Measurements from ENCODE around the gene APAF1.

Gene APAF1

GRCh38 chr12:98660521-98660920 lies 15.4 kb downstream of the APAF1 start:
- no peak for DNase-seq

- no peak for DNase-seq
Measured at GRCh38 chr12:98669751-98670150, 24.7 kb downstream of the APAF1 start.

GRCh38 chr12:98671459-98671858 lies 26.4 kb downstream of the APAF1 start:
- no peak for DNase-seq

- DNase-seq, result no peak
Measured at GRCh38 chr12:98674841-98675240, 29.8 kb downstream of the APAF1 start.

DNA sequence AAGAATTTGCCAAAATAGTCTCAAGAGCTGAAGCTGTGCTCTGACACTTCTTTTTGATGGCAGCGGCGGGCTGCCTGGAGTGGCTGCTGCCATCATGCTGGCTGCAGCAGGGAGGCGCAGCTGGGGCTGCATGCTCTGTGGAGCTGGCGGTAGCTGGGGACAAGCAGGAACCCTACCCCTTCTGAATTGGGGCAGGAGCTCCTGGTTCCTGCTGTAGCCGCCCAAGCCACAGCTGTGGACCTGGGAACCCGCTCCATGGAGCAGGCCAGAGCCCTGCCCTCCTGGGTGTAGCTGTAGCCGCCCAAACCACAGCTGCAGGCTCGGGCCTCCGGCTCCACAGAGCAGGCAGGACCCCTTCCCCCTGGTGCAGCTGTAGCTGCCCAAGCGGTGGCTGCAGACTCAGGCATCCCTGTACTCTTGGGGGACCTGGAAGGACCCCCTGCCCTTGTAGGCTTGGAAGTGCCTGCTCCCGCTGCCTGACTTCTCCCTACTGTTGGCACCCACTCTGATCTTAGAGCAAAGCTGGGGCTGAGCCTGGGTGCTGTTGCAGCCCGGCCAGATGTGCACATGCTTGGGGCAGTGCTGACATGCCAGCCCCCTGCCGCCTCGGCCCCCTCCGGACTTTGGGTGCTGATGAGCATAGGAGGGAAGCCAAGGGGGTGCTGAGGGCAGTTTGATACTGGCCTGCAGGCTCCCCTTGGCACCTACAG lies 33.3 kb downstream of the APAF1 start:
- DNase-seq, result no peak

DNA sequence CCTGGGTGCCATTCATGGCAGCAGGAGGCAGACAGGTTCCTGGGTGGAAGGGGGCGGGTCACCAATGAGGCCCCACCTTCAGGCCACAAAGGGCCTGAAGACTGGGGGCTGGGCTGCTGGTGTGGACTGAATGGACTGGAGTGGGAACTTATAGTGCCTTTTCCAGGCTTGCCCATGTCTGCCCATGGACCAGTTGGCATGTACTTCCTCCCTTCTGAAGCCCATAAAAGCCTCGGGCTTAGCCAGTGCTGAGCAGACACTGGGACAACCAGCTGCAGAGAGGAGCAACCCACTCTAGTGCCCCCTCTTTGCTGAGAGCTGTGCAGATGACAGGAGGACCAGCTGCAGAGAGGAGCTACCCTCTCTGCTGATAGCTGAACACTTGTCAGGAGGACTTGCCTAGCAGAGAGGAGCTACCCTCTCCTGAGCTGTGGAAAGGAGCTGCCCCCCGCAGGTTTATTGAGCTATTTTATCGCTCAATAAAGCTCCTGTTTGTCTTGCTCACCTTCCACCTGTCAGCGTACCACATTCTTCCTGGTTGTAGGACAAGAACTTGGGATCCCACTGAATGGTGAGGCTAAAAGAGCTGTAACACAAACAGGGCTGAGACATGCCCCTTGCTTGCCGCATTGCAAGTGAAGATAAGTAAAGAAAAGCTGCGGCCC lies 34.0 kb downstream of the APAF1 start:
- DNase-seq, result no peak

DNA sequence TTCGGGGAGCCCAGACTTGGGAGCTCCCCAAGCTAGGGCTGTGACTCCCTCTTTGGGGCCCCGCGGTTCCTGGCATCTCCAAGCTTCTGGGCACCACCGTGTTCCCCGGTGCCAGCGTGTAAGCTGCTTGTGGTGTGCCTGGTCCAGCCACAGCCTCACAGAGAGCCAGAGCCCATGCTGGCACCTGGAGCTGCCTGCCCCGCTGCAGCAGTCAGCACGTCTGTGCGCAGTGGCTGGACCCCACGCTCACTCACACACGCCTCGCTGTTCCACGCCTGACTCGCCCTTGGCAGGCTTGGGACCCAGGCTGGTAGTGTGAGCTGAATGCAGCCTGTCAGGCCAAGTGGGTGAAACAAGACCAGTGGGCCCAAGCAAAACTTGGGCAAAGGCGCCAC lies 34.5 kb downstream of the APAF1 start:
- DNase-seq, result no peak

GRCh38 chr12:98684199-98684598 lies 39.1 kb downstream of the APAF1 start:
- no peak for DNase-seq

DNA sequence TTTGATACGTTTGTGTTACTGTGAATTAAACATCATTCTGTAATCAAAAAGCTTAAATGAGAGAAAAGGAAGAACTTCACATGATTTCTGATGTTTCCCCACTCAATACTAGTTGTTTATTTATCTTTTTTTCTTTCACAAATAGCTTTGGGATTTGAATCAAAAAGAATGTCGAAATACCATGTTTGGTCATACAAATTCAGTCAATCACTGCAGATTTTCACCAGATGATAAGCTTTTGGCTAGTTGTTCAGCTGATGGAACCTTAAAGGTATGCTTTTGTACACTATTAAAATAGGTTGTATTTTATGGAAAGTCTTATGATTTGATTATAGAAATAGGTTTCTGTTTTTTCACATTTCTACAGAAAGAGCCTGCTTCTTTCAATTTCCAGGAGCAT lies 41.5 kb downstream of the APAF1 start:
- no peak for DNase-seq

DNA sequence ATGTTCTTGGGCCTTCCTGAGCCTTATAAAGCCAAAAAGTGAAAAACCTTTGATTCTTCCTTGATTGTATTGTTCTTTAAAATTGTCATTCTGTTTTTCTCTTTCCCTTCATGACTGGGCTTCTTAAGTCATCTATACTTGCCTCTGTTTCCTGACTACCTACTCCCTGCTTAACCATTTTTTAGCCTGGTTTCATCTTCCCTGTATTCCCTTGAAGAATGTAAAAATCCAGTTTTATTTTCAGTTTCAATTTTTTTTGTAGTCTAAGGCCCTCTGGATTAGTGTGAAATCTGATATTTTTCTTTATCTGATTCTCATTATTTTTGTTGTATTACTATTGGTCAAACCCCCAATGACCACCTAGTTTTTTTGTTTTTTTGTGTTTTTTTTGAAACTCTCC lies 46.3 kb downstream of the APAF1 start:
- DNase-seq, result no peak

- no peak for DNase-seq
Measured at GRCh38 chr12:98696036-98696646, 51.1 kb downstream of the APAF1 start.

- no peak for DNase-seq
Measured at GRCh38 chr12:98697209-98697608, 52.1 kb downstream of the APAF1 start.

- DNase-seq, result peak; percentile 58
Measured at GRCh38 chr12:98698603-98699463, 53.7 kb downstream of the APAF1 start.

DNA sequence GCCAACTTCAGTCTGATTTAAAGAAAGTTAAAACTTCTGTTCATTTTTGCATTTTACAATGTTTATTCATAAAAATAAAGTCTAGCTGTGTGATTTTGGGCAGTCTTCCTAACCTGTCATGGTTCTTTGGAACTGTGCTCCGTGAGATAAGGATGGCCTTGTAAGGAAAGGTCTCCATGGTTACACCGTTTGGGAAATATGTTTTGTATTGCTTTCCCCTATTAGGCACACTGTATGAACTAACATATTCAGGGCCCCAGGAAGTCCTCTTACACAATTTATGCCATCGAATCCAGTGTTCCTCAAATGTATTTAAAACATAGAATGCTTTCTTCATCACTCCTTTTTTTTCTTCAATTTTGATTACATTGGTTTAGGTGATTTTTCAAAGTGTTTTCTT lies 54.5 kb downstream of the APAF1 start:
- DNase-seq, result no peak

DNA sequence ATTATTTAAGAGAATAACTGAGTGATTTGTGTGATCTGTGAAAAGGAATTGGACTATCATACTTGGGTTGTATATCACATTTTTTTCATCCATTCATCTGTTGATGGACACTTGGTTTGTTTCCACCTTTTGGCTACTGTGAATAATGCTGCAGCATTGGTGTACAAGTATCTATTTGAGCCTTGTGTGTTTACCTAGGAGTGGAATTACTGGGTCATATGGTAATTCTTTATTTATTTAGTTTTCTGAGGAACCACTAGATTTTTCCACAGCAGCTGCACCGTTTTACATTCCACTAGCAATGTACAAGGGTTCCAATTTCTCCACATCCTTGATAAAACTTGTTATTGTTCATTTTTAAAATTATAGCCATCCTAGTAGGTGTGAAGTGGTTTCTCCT lies 56.1 kb downstream of the APAF1 start:
- DNase-seq, result no peak

GRCh38 chr12:98709022-98709421 lies 63.9 kb downstream of the APAF1 start:
- no peak for DNase-seq

GRCh38 chr12:98714426-98714825 lies 69.3 kb downstream of the APAF1 start:
- DNase-seq, result no peak

DNA sequence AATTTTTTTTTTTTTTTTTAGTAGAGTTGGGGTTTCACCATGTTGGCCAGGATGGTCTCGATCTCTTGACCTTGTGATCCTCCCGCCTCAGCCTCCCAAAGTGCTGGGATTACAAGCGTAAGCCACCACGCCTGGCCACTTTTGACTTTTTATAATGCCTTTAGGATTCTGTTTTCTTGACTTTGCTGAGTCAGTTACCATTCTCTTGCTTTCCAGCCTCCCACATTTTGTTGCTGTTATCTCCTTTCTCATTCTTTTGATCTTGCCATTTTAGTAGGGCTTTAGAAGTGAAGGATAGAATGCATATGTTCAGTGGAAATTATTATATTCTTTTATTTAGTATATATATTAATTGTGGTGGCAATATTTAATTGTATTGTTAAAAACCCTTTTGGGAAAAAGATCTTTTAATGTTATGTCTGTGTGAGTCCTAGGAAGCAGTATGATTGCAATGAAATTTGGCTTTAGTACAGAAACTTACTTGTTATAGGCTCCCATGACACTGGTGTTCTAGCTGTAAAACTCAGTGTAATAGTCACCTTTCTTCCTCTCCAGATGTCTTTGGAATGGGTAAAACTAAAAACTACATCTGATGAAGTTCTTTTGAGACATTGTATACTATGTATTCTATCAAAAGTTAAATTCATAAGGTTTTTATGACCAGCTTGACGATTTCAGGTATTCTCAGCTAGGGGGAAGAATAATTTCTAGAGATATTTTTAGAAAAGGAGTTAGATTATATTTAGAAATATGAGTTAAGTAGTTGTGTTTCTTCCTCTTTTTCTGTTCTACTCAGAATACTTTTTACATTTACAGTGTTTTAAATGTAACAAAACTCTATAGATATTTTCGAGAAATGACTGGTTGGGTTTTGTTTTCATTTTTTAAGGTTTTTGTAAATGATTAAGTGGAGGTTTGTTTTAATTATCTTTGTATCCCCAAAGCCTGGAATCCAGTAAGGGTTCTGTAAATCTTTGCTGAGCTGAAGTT lies 74.7 kb downstream of the APAF1 start:
- no peak for DNase-seq

- DNase-seq, result no peak
Measured at GRCh38 chr12:98721204-98721702, 76.2 kb downstream of the APAF1 start.

- DNase-seq, result no peak
Measured at GRCh38 chr12:98724384-98725155, 79.5 kb downstream of the APAF1 start.
